Camera-type eye (tissue), 1 donor: ENCODE data around the gene MACF1. TPM values are rescaled to one million over a fixed set of nuclear protein-coding genes. Genes with fewer than 3 reads are reported as not detected.

Source experiments
- total RNA-seq: library from RNA; depleted of rRNA; stranded (reverse); fragments of >200 nt; gene quantifications from one replicate; pipeline ENCODE4 v1.2.3, GENCODE V29; 2014

Gene MACF1, protein sequence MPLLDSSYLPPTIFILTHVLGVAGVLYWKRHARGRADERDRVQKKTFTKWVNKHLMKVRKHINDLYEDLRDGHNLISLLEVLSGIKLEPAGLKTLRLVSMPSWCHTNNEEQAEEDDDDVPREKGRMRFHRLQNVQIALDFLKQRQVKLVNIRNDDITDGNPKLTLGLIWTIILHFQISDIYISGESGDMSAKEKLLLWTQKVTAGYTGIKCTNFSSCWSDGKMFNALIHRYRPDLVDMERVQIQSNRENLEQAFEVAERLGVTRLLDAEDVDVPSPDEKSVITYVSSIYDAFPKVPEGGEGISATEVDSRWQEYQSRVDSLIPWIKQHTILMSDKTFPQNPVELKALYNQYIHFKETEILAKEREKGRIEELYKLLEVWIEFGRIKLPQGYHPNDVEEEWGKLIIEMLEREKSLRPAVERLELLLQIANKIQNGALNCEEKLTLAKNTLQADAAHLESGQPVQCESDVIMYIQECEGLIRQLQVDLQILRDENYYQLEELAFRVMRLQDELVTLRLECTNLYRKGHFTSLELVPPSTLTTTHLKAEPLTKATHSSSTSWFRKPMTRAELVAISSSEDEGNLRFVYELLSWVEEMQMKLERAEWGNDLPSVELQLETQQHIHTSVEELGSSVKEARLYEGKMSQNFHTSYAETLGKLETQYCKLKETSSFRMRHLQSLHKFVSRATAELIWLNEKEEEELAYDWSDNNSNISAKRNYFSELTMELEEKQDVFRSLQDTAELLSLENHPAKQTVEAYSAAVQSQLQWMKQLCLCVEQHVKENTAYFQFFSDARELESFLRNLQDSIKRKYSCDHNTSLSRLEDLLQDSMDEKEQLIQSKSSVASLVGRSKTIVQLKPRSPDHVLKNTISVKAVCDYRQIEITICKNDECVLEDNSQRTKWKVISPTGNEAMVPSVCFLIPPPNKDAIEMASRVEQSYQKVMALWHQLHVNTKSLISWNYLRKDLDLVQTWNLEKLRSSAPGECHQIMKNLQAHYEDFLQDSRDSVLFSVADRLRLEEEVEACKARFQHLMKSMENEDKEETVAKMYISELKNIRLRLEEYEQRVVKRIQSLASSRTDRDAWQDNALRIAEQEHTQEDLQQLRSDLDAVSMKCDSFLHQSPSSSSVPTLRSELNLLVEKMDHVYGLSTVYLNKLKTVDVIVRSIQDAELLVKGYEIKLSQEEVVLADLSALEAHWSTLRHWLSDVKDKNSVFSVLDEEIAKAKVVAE (N-terminal part only)
- 535 TPM for total RNA-seq

DNA sequence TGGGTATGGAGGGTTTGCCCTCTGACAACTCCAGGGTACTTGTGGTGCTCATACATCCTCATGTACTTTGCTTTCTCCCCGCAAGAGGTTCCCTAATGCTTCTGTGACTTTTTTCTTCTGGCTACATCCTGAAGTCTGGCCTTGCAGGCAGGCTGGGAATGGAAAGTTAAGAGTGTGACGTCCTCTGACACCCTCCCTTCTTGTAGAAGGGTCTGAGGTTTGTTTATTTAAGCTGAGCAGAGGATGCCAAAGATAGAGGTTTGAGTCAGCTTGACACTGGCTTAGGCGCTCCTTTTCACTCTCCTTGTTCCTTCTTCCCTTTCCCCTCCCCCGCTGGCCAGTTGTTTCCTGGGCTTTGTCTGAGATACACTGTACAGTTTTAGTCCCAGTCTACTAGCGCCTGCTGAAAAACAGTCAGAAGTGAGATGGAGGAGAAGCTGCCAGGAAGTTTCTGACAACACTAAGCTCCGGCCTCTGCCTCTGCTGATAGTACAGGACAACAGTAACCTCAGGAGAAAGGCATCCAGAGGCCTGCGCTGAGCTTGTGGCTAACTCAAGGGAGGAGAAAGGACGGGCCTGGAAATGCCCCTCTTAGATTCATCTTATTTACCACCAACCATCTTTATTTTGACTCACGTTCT is at the start of gene MACF1:
TSS of gene MACF1 (plus strand) at position 255 of the 641 bp plus-strand sequence. CDS start at position 583, 328 bp downstream.

DNA sequence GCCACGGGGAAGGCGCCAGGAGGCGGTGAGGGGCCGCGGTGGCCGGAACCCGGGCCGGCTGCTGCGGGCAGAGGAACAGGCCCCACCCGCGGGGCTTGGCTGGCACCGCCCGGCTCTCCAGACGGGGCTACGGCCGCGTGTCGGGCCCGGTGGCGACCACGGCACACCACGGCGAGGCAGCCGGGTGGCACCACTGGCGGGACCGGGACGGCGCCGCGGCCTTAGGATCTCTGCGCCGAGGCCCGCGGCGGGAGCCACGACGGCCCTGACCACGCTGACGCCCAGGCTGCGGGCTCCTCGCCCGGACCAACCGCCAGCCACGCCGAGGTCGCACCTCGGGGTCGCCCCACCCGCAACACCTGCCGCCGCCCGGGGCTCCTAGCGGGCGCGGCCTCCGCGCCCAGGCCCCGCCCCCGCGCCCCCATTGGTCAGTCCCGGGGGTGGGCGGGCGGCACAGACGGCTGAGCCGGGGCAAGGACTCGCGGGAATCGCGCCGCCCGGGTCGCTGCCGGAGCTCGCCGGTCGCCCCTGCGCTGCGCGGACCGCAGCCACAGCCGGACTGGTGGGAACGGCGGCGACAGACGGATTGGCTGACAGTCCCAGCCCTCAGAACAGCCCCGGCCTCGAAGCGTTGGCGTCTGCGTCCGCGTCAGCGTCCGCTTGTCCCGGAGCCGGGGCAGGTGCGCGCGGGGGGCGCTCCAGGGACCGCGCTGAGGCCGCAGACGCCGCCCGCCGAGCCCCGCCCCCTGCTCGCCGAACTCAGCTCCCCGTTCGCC is 286.8 kb downstream of the MACF1 start, which contains the start of gene BMP8A:
TSS of gene BMP8A (plus strand) at position 491 of the 776 bp plus-strand sequence. CDS start 356 bp downstream, outside the sequence.

Other genes with a start within 250 kb of the MACF1 start
- gene AKIRIN1, start 213.4 kb upstream of the MACF1 start, total RNA-seq, result 43.0 TPM
- 223 TPM for gene NDUFS5, start 178.3 kb upstream of the MACF1 start, total RNA-seq